ENCODE results near the gene MRTFA.
A peak's percentile ranks its signal among the peaks of the same experiment; 100 is the strongest.

Gene MRTFA

GRCh38 chr22:40407831-40408717 lies 228.4 kb downstream of the MRTFA start:
- ATAC-seq (replicated peaks) = no peak
- Mint-ChIP-seq H3K9me3 (no peaks in the 10 kb centered on the region), H3K36me3 (ENCODE audit: insufficient read depth) (peaks cover 52% of the 10 kb centered on the region), H3K27me3 (no peaks in the 10 kb centered on the region), H3K27ac (peak overlapping the region in 1 of 2 donors; percentile 69), H3K4me3 (no peak overlapping the region), H3K4me1 (ENCODE audit: low read depth in 2 of 2) (peaks cover 17 to 21% of the 10 kb centered on the region in 2 donors)
- no peak for DNase-seq

GRCh38 chr22:40407021-40407761 lies 229.3 kb downstream of the MRTFA start:
- no peaks in the 10 kb centered on the region for H3K9me3 Mint-ChIP-seq
- H3K4me1 Mint-ChIP-seq (ENCODE audit: low read depth in 2 of 2) = peaks cover 19 to 26% of the 10 kb centered on the region in 2 donors
- H3K4me3 Mint-ChIP-seq = no peak overlapping the region
- H3K27ac Mint-ChIP-seq = no peak overlapping the region
- ATAC-seq (replicated peaks) = no peak
- no peaks in the 10 kb centered on the region for H3K27me3 Mint-ChIP-seq
- H3K36me3 Mint-ChIP-seq (ENCODE audit: insufficient read depth) = peaks cover 43% of the 10 kb centered on the region
- no peak for DNase-seq

- Mint-ChIP-seq H3K9me3 (no peaks in the 10 kb centered on the region), H3K27ac (no peak overlapping the region), H3K36me3 (ENCODE audit: insufficient read depth) (peaks cover 45% of the 10 kb centered on the region), H3K4me1 (ENCODE audit: low read depth in 2 of 2) (peaks cover 28 to 33% of the 10 kb centered on the region in 2 donors), H3K27me3 (no peaks in the 10 kb centered on the region), H3K4me3 (no peak overlapping the region)
- DNase-seq (no peak), ATAC-seq (replicated peaks) (no peak)
Observed at GRCh38 chr22:40406063-40406890, 230.2 kb downstream of the MRTFA start.

- H3K4me1 Mint-ChIP-seq (ENCODE audit: low read depth in 2 of 2) = peaks cover 35 to 39% of the 10 kb centered on the region in 2 donors
- H3K27ac Mint-ChIP-seq = no peak overlapping the region
- H3K27me3 Mint-ChIP-seq = no peaks in the 10 kb centered on the region
- peaks cover 43% of the 10 kb centered on the region for H3K36me3 Mint-ChIP-seq (ENCODE audit: insufficient read depth)
- ATAC-seq (replicated peaks) = no peak
- H3K9me3 Mint-ChIP-seq = no peaks in the 10 kb centered on the region
- no peak overlapping the region for H3K4me3 Mint-ChIP-seq
- DNase-seq = no peak
Observed at GRCh38 chr22:40405178-40406062, 231.1 kb downstream of the MRTFA start.

- H3K9me3 Mint-ChIP-seq = no peaks in the 10 kb centered on the region
- peaks cover 42% of the 10 kb centered on the region for H3K36me3 Mint-ChIP-seq (ENCODE audit: insufficient read depth)
Observed at GRCh38 chr22:40404251-40405177, 232.0 kb downstream of the MRTFA start.

GRCh38 chr22:40403651-40404050 lies 232.9 kb downstream of the MRTFA start:
- ATAC-seq (replicated peaks) (no peak), DNase-seq (no peak)
- Mint-ChIP-seq H3K9me3 (no peaks in the 10 kb centered on the region), H3K4me1 (ENCODE audit: low read depth in 2 of 2) (peaks cover 48 to 49% of the 10 kb centered on the region in 2 donors), H3K36me3 (ENCODE audit: insufficient read depth) (peaks cover 33% of the 10 kb centered on the region), H3K27ac (peak overlapping the region; percentile 20 to 89), H3K27me3 (no peaks in the 10 kb centered on the region), H3K4me3 (peak overlapping the region; percentile 43 to 79)

More at GRCh38 chr22:40404251-40405177, 232.0 kb downstream of the MRTFA start:
- ATAC-seq (replicated peaks) (no peak), DNase-seq (no peak)
- Mint-ChIP-seq H3K27me3 (no peaks in the 10 kb centered on the region), H3K4me1 (ENCODE audit: low read depth in 2 of 2) (peaks cover 44 to 47% of the 10 kb centered on the region in 2 donors), H3K27ac (peak overlapping the region in 1 of 2 donors; percentile 89), H3K4me3 (peak overlapping the region in 1 of 2 donors; percentile 43)

GRCh38 chr22:40403141-40403540 lies 233.4 kb downstream of the MRTFA start:
- ATAC-seq (replicated peaks) (no peak), DNase-seq (no peak)
- H3K4me3 Mint-ChIP-seq = peak overlapping the region; percentile 79 to 82
- no peaks in the 10 kb centered on the region for H3K27me3 Mint-ChIP-seq
- H3K36me3 Mint-ChIP-seq (ENCODE audit: insufficient read depth) = peaks cover 29% of the 10 kb centered on the region
- H3K9me3 Mint-ChIP-seq = no peaks in the 10 kb centered on the region
- peaks cover 48 to 51% of the 10 kb centered on the region in 2 donors for H3K4me1 Mint-ChIP-seq (ENCODE audit: low read depth in 2 of 2)
- H3K27ac Mint-ChIP-seq = peak overlapping the region in 1 of 2 donors; percentile 89

GRCh38 chr22:40401981-40402406 lies 234.5 kb downstream of the MRTFA start:
- peaks cover 54 to 55% of the 10 kb centered on the region in 2 donors for H3K4me1 Mint-ChIP-seq (ENCODE audit: low read depth in 2 of 2)
- DNase-seq = no peak

GRCh38 chr22:40401532-40401931 lies 235.0 kb downstream of the MRTFA start:
- Mint-ChIP-seq H3K36me3 (ENCODE audit: insufficient read depth) (peaks cover 20% of the 10 kb centered on the region), H3K27me3 (no peaks in the 10 kb centered on the region), H3K4me3 (peak overlapping the region; percentile 79 to 82), H3K4me1 (ENCODE audit: low read depth in 2 of 2) (peaks cover 55 to 58% of the 10 kb centered on the region in 2 donors), H3K9me3 (no peaks in the 10 kb centered on the region), H3K27ac (peak overlapping the region; percentile 67 to 90)
- ATAC-seq (replicated peaks) (peak; percentile 97), DNase-seq (peak; percentile 59 to 63 (median 62))

More at GRCh38 chr22:40401981-40402406, 234.5 kb downstream of the MRTFA start:
- H3K4me3 Mint-ChIP-seq = peak overlapping the region; percentile 79 to 82
- H3K27ac Mint-ChIP-seq = peak overlapping the region; percentile 67 to 90
- no peaks in the 10 kb centered on the region for H3K9me3 Mint-ChIP-seq
- H3K27me3 Mint-ChIP-seq = no peaks in the 10 kb centered on the region
- peaks cover 21% of the 10 kb centered on the region for H3K36me3 Mint-ChIP-seq (ENCODE audit: insufficient read depth)
- ATAC-seq (replicated peaks) = peak; percentile 28

GRCh38 chr22:40400159-40400558 lies 236.4 kb downstream of the MRTFA start:
- Mint-ChIP-seq H3K27ac (peak overlapping the region; percentile 65 to 89), H3K27me3 (no peaks in the 10 kb centered on the region), H3K9me3 (no peaks in the 10 kb centered on the region), H3K36me3 (ENCODE audit: insufficient read depth) (peaks cover 14% of the 10 kb centered on the region), H3K4me3 (peak overlapping the region; percentile 79 to 82), H3K4me1 (ENCODE audit: low read depth in 2 of 2) (peaks cover 59 to 63% of the 10 kb centered on the region in 2 donors)
- peak; percentile 35 for ATAC-seq (replicated peaks)
- DNase-seq = peak in 2 of 3 experiments; percentile 18 to 24

- no peak for ATAC-seq (replicated peaks)
- peaks cover 14% of the 10 kb centered on the region for H3K36me3 Mint-ChIP-seq (ENCODE audit: insufficient read depth)
- H3K9me3 Mint-ChIP-seq = no peaks in the 10 kb centered on the region
- DNase-seq = no peak
- peak overlapping the region; percentile 79 to 82 for H3K4me3 Mint-ChIP-seq
- no peaks in the 10 kb centered on the region for H3K27me3 Mint-ChIP-seq
- H3K4me1 Mint-ChIP-seq (ENCODE audit: low read depth in 2 of 2) = peaks cover 61 to 63% of the 10 kb centered on the region in 2 donors
- H3K27ac Mint-ChIP-seq = peak overlapping the region; percentile 65 to 89
Observed at GRCh38 chr22:40399621-40400020, 236.9 kb downstream of the MRTFA start.

Measured in effector memory CD8-positive, alpha-beta T cell (primary cell).